NT2/D1 (cell line): ENCODE measurements around the gene NSMF.

Experiments
- SUZ12 ChIP-seq: IDR thresholded peaks from 2 replicates; pipeline ENCODE4 v1.6.1; 2011; ENCODE audit not compliant: insufficient read length, insufficient read depth; ENCODE audit errors: extremely low read depth
- YY1 ChIP-seq: IDR thresholded peaks from 2 replicates; pipeline ENCODE4 v1.6.1; 2011; ENCODE audit not compliant: insufficient read length, insufficient read depth
- ZNF274 ChIP-seq: IDR thresholded peaks from 2 replicates; pipeline ENCODE4 v1.6.1; 2011; ENCODE audit warnings: mild to moderate bottlenecking, low read depth, low read length

DNA sequence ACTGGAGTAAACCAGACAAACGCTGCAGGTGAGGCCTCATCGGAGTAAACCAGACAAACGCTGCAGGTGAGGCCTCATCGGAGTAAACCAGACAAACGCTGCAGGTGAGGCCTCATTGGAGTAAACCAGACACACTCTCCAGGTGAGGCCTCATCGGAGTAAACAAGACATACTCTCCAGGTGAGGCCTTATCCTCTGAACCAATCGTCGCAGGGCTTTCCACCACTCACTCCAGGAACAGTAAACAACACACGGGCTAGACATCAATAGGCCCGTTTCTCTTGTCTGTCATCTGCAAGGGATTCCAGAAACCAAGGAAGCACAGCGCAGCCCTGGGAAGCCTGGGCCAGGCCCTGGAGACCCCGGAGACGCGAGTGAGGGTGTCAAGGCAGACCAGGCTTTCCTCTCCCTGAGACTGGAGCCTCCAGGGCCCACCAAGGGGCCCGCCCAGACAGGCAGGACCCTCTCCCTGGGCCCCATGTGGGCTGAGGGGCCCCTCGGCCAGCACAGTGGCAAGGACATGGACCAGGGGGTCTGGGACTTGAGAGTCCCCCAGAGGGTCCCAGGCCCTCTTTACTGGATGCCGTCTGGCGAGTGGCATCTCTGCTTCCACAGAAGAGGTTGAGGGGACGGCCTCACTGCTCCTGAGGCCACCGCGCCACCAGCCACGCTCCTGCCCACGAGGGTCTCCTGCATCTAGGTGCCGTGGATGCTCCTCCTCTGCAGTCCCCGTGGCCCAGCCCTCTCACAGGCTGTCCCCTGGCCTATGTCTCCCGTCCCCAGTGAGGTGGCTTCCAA lies 26.4 kb upstream of the NSMF start:
- TF ChIP-seq YY1 (no peak), ZNF274 (no peak), SUZ12 (no peak)
